NCI-H2029 treated with DMSO at 0.1 percent for 48 hours (cell line): ENCODE data around the gene CD8B2.
"Not testable (repeated sequence)": the region's sequence is repeated elsewhere in the genome, so short reads cannot be mapped to it uniquely, and the experiment has no call there.

Experiments
- DNase-seq: peaks from one replicate; lab custom pipeline; 2025; lab: John Stamatoyannopoulos, UW

Gene CD8B2

GRCh38 chr2:106511934-106512333 lies 24.8 kb downstream of the CD8B2 start:
- not testable (repeated sequence) for DNase-seq

GRCh38 chr2:106513391-106513790 lies 26.2 kb downstream of the CD8B2 start:
- not testable (repeated sequence) for DNase-seq

GRCh38 chr2:106514827-106515226 lies 27.7 kb downstream of the CD8B2 start:
- DNase-seq: not testable (repeated sequence)

- no peak for DNase-seq
These were observed 29.3 kb downstream of the CD8B2 start for GRCh38 chr2:106516436-106516835.

- no peak for DNase-seq
These were observed 29.7 kb downstream of the CD8B2 start for GRCh38 chr2:106516864-106517263.

GRCh38 chr2:106517329-106517728 lies 30.2 kb downstream of the CD8B2 start:
- no peak for DNase-seq

GRCh38 chr2:106519767-106520166 lies 32.6 kb downstream of the CD8B2 start:
- no peak for DNase-seq

GRCh38 chr2:106521016-106521415 lies 33.9 kb downstream of the CD8B2 start:
- DNase-seq: no peak

- DNase-seq: no peak
These were observed 37.0 kb downstream of the CD8B2 start for GRCh38 chr2:106523976-106524665.

- DNase-seq: no peak
These were observed 43.7 kb downstream of the CD8B2 start for GRCh38 chr2:106530866-106531265.

- no peak for DNase-seq
These were observed 44.6 kb downstream of the CD8B2 start for GRCh38 chr2:106531676-106532214.

GRCh38 chr2:106532236-106532635 lies 45.1 kb downstream of the CD8B2 start:
- no peak for DNase-seq

- DNase-seq: no peak
These were observed 47.3 kb downstream of the CD8B2 start for GRCh38 chr2:106534471-106534870.

GRCh38 chr2:106536490-106536889 lies 49.3 kb downstream of the CD8B2 start:
- peak; percentile 24 for DNase-seq

GRCh38 chr2:106537047-106537446 lies 49.9 kb downstream of the CD8B2 start:
- DNase-seq: no peak

- no peak for DNase-seq
These were observed 50.6 kb downstream of the CD8B2 start for GRCh38 chr2:106537791-106538191.

GRCh38 chr2:106540886-106541285 lies 53.7 kb downstream of the CD8B2 start:
- DNase-seq: no peak

GRCh38 chr2:106541333-106541732 lies 54.2 kb downstream of the CD8B2 start:
- no peak for DNase-seq

GRCh38 chr2:106542746-106543359 lies 55.7 kb downstream of the CD8B2 start:
- DNase-seq: peak; percentile 17

- no peak for DNase-seq
These were observed 57.8 kb downstream of the CD8B2 start for GRCh38 chr2:106545007-106545406.

- no peak for DNase-seq
These were observed 59.3 kb downstream of the CD8B2 start for GRCh38 chr2:106546391-106546990.

- no peak for DNase-seq
These were observed 60.2 kb downstream of the CD8B2 start for GRCh38 chr2:106547164-106547903.
